Breast epithelium (tissue), 3 donors: Measurements from ENCODE around the gene AGRN.

Source experiments
- CTCF ChIP-seq, 3 donors: fragments of 450-650 bp; IDR thresholded peaks; one replicate each; pipeline ENCODE4 v1.5.1; 2016 to 2017; ENCODE audit warnings: antibody characterized with exemption in 3 of 3, mild to moderate bottlenecking in 3 of 3, moderate library complexity in 3 of 3
- POLR2AphosphoS5 ChIP-seq, 3 donors: sonication (generic); formaldehyde crosslinking; IDR thresholded peaks; one replicate each; pipeline ENCODE4 v1.6.1; 2017; ENCODE audit warnings: antibody characterized with exemption in 3 of 3

- no peak for TF ChIP-seq CTCF (IDR thresholded peaks at IDR 0.05)
- TF ChIP-seq POLR2AphosphoS5 (IDR thresholded peaks at IDR 0.05): no peak
Observed at GRCh38 chr1:1050577-1051052, 30.7 kb downstream of the AGRN start.
